Renal pelvis (tissue), 12 donors: ENCODE measurements around the gene USP47. TPM values are rescaled to one million over a fixed set of nuclear protein-coding genes. Genes with fewer than 3 reads are reported as not detected.

Source experiments
- DNase-seq: peaks from one replicate; pipeline ENCODE4 v3.0.0-alpha.2; 2013
- long read RNA-seq, 16 experiments: transcript quantifications; one replicate each; lab custom pipeline, GENCODE V29; 2026
- polyA plus RNA-seq, 3 donors: library from polyadenylated mRNA; unstranded; fragments of 120-200 nt; gene quantifications; one replicate each; pipeline ENCODE4 v1.2.1, GENCODE V29; 2013; ENCODE audit not compliant: insufficient read length in 3 of 3

The USP47 gene, protein sequence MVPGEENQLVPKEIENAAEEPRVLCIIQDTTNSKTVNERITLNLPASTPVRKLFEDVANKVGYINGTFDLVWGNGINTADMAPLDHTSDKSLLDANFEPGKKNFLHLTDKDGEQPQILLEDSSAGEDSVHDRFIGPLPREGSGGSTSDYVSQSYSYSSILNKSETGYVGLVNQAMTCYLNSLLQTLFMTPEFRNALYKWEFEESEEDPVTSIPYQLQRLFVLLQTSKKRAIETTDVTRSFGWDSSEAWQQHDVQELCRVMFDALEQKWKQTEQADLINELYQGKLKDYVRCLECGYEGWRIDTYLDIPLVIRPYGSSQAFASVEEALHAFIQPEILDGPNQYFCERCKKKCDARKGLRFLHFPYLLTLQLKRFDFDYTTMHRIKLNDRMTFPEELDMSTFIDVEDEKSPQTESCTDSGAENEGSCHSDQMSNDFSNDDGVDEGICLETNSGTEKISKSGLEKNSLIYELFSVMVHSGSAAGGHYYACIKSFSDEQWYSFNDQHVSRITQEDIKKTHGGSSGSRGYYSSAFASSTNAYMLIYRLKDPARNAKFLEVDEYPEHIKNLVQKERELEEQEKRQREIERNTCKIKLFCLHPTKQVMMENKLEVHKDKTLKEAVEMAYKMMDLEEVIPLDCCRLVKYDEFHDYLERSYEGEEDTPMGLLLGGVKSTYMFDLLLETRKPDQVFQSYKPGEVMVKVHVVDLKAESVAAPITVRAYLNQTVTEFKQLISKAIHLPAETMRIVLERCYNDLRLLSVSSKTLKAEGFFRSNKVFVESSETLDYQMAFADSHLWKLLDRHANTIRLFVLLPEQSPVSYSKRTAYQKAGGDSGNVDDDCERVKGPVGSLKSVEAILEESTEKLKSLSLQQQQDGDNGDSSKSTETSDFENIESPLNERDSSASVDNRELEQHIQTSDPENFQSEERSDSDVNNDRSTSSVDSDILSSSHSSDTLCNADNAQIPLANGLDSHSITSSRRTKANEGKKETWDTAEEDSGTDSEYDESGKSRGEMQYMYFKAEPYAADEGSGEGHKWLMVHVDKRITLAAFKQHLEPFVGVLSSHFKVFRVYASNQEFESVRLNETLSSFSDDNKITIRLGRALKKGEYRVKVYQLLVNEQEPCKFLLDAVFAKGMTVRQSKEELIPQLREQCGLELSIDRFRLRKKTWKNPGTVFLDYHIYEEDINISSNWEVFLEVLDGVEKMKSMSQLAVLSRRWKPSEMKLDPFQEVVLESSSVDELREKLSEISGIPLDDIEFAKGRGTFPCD (N-terminal part only)
- 10 to 100 TPM; 85.2 to 94.5 (median 86.0) TPM for polyA plus RNA-seq
- long read RNA-seq, donor 1, full-length matches to known transcripts, result 7 of 55 reads
- long read RNA-seq, donor 1, partial matches to known transcripts, result 31 of 55 reads
- long read RNA-seq, donor 1, other reads (novel, unspliced or antisense), result 17 of 55 reads
- long read RNA-seq, donor 2, full-length matches to known transcripts, result 10 of 43 reads
- long read RNA-seq, donor 2, partial matches to known transcripts, result 33 of 43 reads
- long read RNA-seq, donor 2, other reads (novel, unspliced or antisense), result 0 of 43 reads
- long read RNA-seq, donor 3, full-length matches to known transcripts, result 7 of 47 reads
- long read RNA-seq, donor 3, partial matches to known transcripts, result 40 of 47 reads
- long read RNA-seq, donor 3, other reads (novel, unspliced or antisense), result 0 of 47 reads
- long read RNA-seq, donor 4, partial matches to known transcripts, result 20 of 23 reads
- long read RNA-seq, donor 4, other reads (novel, unspliced or antisense), result 0 of 23 reads
- long read RNA-seq, donor 5, full-length matches to known transcripts, result 5 of 5 reads
- long read RNA-seq, donor 5, partial matches to known transcripts, result 0 of 5 reads
- long read RNA-seq, donor 5, other reads (novel, unspliced or antisense), result 0 of 5 reads
- long read RNA-seq, donor 6, full-length matches to known transcripts, result 6 of 33 reads
- long read RNA-seq, donor 6, partial matches to known transcripts, result 27 of 33 reads
- long read RNA-seq, donor 6, other reads (novel, unspliced or antisense), result 0 of 33 reads
- long read RNA-seq, donor 7, full-length matches to known transcripts, result 7 of 12 reads
- long read RNA-seq, donor 7, partial matches to known transcripts, result 5 of 12 reads
- long read RNA-seq, donor 7, other reads (novel, unspliced or antisense), result 0 of 12 reads
- long read RNA-seq, donor 8, full-length matches to known transcripts, result 4 of 23 reads
- long read RNA-seq, donor 8, partial matches to known transcripts, result 19 of 23 reads
- long read RNA-seq, donor 8, other reads (novel, unspliced or antisense), result 0 of 23 reads
- long read RNA-seq, donor 9, full-length matches to known transcripts, result 1 of 64 reads
- long read RNA-seq, donor 9, partial matches to known transcripts, result 63 of 64 reads
- long read RNA-seq, donor 9, other reads (novel, unspliced or antisense), result 0 of 64 reads
- long read RNA-seq, donor 10, full-length matches to known transcripts, result 3 of 47 reads
- long read RNA-seq, donor 10, partial matches to known transcripts, result 44 of 47 reads
- long read RNA-seq, donor 10, other reads (novel, unspliced or antisense), result 0 of 47 reads
- long read RNA-seq, donor 11, partial matches to known transcripts, result 14 of 16 reads
- long read RNA-seq, donor 11, other reads (novel, unspliced or antisense), result 0 of 16 reads
- long read RNA-seq, donor 12, full-length matches to known transcripts, result 5 of 59 reads
- long read RNA-seq, donor 12, partial matches to known transcripts, result 54 of 59 reads
- long read RNA-seq, donor 12, other reads (novel, unspliced or antisense), result 0 of 59 reads
- long read RNA-seq, donor 13, full-length matches to known transcripts, result 3 of 26 reads
- long read RNA-seq, donor 13, partial matches to known transcripts, result 23 of 26 reads
- long read RNA-seq, donor 13, other reads (novel, unspliced or antisense), result 0 of 26 reads
- long read RNA-seq, donor 14, result 0 reads
- long read RNA-seq, donor 15, full-length matches to known transcripts, result 8 of 38 reads
- long read RNA-seq, donor 15, partial matches to known transcripts, result 30 of 38 reads
- long read RNA-seq, donor 15, other reads (novel, unspliced or antisense), result 0 of 38 reads
- long read RNA-seq, donor 16, full-length matches to known transcripts, result 7 of 83 reads
- long read RNA-seq, donor 16, partial matches to known transcripts, result 76 of 83 reads
- long read RNA-seq, donor 16, other reads (novel, unspliced or antisense), result 0 of 83 reads

DNA sequence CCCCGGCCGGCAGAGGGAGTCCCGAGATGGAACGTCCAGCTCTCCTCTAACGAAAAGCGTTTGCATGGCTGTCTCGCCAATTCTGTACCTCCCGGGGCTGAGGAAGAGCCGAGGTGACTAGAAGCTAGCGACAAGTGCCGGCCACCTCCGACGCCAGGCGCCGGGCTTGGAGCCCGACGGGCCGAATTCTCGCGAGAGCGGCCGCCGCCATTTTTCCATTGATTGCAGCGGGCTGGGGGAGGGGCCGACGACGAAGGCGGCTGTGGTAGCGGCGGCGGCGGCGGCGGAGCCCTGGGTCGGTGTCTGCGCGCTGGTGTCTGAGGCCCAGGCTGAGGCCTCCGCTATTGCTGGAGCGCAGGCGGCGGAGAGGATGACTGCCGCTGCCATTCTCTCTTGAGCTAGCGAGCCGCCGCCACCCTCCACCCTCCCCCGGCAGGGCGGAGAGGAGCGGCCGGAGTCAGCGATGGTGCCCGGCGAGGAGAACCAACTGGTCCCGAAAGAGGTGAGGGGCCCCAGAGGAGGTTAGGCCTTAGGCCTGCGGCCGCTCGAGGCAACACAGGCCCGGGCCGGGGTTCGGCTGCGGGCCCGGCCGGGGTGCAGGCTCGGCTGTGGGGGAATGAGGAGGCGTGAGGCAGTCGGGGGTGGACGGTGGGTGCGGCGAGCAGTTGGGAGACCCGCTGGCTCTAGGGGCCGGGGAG, at the start of gene USP47:
Gene USP47, plus strand, starts transcription at position 250 of the 698 bp plus-strand sequence. Its CDS starts 214 bp downstream, at position 464.
- peak; percentile 89 for DNase-seq

DNA sequence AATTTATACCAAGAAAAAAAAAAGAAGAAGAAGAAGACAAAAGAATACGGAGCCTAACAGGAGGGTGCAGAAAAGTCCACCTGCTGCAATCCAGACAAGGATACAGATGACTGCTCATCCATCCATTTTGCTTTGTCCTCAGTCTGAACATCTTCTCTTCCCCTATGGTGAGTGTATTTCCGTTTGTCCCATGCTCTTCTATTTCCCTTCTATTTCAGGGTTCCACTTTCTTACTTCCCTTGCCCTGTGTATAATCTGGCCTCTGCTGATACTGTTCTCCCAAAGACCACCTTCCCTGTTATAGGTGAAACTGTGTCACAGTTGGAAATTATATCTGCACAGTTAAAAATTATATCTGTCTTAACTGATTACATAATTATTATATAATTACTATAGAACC, 48.7 kb upstream of the USP47 start:
- DNase-seq, result no peak

DNA sequence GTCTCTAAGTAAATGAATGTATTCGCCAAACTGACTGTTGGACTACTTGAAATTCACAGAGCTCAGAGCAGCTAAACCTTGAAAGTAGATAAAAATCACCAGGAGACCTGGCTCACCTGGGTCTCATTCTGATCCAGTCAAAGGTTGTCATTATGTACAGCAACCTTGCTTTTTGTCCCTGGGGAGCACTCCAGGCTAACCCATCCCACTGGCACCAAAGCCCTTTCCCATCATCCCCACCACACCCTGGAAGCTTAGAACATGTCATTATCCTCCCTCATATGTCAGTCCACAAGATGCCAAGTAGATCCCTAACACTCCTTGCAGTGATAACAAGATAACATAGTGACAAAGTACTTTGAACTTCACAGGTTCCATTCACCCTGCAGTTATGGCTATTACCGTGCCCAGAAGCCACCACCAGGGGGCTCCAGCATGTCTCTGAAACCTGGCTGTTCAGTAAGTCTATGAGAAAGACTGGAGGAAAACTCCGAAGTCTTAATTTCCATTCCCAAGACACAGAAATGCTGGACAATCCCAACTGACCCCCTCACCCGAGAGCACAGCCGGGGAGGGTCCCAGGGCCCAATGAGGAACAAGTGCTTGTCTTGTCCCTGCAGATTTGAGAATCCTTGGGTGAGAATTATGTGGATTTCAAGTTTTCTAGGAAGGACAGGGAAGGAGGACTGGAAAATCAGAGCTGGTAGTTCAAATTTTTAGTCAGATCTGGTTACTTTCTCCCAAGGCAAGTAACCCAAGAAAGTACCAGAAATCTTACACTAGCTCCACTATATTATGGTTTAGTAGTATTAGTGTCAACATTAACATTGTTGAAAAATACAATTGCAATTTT, 43.0 kb upstream of the USP47 start:
- DNase-seq, result peak; percentile 75

DNA sequence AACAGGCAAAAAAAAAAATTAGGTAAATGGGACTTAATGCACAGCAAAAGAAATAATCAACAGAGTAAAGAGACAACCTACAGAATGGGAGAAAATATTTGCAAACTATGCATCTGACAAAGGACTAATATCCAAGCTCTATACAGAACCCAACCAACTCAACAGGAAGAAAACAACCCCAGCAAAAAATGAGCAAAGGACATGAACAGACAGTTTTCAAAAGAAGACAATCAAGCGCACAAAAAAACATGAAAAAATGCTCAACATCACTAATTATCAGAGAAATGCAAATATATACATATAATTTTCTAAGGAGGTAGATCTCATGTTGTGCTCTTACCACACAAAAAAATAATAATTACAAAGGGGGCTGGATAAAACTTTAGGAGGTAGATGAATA, 36.5 kb upstream of the USP47 start:
- DNase-seq, result no peak

DNA sequence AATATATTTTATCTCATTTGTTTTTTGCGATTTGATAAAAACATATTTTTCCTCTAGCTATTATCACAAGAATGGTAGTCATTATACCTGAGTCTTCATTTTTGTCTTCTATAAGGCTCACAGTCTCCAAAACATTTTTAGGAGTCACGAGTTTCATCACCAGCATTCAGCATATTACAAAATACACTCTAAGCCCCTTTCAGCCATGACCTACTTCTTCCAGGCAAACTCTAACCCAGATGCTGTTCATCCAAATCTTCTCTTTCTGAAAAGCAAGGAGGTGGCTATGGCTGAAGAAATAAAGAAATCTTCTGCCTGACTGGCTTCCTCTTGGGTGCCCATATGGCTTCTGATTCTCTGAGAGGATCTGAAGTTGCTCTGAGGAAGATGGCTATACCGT, 35.7 kb upstream of the USP47 start:
- DNase-seq, result no peak

DNA sequence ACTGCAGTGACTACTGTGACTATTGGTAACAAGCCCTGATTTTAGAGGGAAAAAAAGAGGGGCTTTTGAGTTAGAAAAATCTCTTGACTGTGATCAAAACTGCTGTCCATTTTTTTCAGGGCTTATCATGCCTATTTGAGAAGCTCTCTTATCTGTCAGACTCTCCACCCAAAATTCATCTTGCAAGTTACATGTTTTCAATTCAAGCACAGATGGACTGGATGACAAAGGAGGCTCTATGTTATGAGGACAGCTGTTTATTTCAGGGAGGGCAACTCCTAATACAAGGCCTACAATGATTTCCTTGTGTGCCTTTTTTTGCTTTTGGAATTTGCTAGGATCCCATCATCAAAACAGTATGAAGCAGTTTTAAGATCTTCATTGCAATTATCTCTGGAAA, 35.2 kb upstream of the USP47 start:
- no peak for DNase-seq

DNA sequence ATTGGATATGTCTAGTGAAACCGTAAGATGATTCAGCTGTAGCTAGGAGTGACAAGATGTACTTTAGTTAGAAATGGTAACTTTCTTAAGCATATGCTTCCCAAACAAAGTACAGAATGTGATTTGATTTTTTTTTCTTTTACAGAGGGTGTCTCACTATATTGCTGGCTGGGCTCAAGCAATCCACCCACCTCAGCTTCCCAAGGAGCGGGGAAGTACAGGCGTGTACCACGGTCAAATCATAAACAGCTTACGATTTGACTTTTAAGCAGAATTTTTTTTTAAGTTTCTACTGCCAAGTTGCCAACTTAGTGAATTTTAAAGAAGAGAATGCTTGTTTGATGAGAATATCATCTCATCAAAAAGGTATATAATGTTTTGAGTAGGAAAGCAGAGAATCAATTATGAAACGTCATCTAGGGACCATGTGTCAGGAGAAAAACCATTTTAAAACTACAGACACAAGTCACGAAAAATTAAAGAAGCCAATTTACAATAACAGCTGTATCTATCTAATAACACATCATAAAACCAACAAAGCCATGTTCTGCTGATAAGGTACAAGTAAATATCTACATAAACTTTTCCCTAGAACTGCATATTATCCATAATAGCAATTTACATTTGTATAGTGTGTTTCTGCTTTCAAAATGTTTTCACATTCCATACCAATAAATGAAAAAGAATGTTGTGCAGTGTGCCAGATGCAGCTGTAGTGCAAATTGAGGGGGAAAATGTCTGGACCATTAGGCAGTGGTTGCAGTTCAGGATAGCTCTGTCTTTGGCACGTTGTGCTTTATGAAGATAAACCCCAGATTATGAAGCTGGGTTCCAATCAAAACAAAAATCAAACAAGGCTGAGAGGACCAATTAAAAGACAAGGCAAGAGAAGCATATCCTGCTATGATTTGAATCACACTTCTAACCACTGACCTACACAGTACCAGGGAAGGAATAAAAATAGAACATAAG, 33.7 kb upstream of the USP47 start:
- DNase-seq, result no peak

DNA sequence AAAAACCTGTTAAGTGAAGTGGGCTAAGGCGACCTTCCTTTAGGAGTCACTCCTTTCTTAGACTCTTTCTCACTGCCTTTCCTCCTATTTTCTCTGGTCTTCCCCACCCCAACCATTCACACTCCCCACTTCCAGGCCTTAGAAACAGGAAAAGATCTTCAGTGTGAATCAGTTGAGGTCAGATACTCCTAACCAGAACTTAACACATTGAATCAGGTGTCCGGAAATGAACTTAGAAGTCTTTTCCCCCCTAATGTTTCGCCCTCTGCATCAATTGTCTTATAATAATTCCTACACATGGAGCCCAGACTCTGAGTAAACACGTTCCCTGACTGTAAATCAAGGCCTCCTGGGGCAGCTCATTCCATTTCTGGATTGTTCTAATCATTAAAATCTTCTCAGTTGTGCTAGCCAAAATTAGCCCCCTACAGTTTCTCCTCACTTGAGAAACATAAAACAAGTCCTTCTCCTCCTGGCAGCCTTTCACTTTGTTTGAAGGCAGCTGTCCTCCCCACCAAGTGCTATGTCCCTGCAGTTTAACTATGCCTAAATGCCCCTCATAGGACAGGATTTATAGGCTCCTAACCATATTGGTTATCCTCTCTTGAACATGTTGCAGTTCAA, 32.7 kb upstream of the USP47 start:
- DNase-seq, result peak; percentile 30

DNA sequence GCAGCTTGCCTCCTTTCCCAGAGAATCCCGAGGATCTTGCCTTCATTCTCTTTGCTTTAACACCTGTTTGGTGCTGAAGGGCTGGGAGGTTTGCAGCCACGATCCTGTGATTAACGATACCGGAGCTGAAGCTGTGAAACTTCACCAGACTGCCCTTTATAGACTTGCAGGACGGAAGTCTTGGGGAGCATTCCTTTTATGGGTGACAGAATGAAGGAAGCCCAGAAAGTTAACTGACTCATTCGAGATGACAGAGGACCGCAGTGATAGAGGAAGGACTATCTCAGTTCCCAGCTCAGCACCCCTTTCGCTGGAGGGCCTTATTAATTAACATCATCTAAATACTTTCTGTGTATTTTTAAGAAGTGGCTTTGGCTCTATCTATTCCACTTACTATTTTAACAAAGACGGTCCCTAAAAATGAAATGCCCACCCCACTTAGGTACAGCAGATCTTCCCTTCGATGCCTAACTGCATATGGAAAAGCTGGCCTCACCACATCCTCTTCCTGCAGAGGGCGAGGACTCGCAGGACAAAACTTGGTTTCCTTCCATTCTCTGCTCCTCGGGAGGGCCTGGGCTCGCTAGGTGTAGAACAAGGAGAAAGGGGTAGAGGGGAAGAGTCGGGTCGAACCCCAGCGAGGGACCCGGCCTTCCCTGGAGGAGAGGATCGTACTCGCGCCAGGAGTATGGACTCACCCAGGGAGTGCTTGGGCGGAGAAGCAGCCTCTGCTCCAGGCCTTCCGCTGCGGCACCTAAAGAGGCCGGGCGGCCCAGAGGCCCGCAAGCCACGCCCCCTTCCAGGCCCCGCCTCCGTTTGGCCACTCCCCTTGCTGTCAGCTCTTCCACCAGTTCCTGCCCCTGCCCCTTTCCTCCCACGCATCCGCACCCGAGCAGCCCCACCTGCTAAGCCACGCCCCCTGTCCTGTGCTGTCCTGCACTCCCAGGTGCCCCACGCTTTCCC, 30.7 kb upstream of the USP47 start:
- DNase-seq, result no peak

DNA sequence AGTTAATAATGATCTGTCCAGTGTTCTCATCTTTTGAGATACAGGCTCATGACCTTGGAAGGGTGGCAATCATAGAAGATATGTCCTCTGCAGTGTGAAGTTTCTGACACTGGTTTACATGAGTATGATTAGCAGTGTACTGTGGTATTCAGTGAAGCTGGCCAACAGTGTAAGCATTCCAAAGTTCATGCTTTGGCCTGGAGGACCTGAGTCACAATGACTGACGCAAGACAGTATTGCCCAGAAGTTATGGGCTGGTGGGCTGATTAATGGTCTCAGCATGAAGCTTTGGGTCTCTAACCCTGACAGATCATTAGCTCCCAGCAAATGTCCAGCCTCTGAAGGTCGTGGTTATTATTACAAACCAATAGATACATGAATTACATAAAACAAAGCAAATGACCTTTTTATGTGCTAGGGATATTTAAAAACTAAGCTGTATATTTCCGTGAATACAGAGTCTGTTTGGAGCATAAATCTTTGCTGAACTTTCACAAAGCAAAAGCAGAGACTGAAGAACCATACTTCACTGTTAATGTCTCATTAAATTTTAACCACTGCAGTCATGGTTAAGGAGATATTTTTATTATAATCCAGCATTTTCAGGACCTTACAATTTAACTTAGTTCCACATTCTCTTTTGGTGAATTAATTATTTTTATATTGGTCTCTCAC, 28.3 kb upstream of the USP47 start:
- DNase-seq, result peak; percentile 12

DNA sequence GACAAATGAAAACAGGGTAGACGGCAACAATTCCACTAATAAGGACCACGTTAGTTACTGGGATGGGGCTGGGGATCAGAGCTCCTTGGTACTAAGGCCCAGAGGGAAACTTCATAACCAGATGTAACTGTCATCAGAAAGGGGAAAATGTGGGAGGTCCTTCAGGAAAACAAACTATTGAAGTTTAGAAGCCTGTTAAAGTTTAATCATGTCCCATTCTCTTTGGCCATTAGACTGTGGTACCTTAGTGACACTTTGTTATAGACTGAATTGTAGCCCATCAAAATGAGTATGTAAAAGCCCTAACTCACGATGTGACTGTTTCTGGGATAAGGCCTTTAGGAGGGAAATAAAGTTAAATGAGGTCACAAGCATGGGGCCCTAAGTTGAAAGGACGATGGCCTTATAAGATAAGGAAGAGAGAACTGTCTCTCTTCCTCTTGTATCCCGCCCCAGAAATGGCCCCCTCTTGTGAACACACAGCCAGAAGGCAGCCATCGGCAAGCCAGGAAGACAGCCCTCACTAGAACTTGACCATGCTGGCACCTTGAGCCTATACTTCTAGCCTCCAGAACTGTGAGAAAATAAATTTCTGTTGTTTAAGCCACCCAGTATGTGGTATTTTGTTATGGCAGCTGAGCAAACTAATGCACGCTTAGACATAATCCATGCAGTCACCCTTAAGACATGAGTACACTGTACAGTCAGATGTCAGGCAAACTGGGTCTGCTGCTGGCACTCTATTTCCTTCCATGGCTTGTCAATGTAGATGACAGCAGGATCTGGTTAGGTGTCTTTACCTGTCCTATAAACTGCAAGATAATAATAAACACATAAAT, 26.9 kb upstream of the USP47 start:
- DNase-seq, result no peak
